NCI-H1417 (cell line): ENCODE measurements around the gene SH3BP5.

Source experiments
- DNase-seq, 3 experiments: peaks; one replicate each; lab custom pipeline; 2025; lab: John Stamatoyannopoulos, UW

Gene SH3BP5

DNA sequence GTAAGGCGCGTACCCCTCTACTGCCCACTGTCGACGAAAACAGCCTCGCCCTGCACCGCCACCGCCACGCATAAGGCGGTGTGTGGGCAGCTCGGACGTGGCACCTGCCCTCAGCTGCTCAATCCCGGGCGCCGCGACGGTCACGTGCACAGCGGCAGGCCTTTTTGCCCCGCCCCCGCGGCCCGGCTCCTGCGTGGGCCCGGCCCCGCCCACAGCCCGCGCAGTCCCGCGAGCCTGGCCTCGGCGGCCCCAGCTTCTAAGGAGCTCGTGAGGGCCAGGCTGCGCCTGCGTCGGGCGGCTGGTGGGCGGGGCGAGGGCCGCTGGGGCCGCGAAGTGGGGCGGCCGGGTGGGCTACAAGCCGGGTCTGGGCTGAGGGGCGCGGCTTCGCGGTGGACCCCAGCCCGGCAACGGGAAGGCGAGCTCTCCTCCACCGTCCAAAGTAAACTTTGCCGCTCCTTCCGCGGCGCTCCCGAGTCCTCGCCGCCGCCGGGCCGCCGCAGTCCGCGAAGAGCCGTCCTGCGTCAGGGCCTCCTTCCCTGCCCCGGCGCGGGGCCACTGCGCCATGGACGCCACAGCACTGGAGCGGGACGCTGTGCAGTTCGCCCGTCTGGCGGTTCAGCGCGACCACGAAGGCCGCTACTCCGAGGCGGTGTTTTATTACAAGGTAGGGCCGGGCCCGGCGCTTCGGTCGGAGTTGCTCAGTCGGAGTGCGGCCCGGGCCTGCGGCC, 126.3 kb downstream of the SH3BP5 start, which contains the start of gene CAPN7:
Gene CAPN7, plus strand, starts transcription at position 313 of the 728 bp plus-strand sequence. Its CDS starts 250 bp downstream, at position 563.
- no peak for DNase-seq

DNA sequence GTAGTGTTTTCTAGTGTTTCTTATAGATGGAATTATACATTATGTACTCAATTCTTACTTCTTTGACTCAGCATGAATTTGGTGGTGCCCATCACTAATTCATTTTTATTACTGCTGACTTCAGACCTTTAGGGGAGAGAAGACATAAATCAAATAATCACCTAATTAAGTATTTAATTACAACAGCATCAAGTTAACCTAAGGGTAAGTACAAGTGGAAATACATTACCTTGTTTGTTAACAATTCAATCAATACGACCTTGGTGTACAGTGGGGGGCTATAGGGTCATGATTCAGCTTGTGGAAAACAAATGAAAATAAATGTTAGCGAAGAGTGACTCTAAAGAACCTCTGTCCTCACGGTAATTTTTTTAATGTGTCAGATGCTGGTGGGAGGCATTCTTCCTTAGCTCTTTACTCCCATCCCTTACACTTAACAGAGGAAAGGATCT, 126.9 kb downstream of the SH3BP5 start:
- DNase-seq: no peak
